Activated naive CD8-positive, alpha-beta T cell treated with anti-CD3 and anti-CD28 coated beads, Interleukin-2, amount 50 U/mL, for 16 hours (primary cell): ENCODE results near the gene TNFRSF8.
"Not testable (repeated sequence)": the region's sequence is repeated elsewhere in the genome, so short reads cannot be mapped to it uniquely, and the experiment has no call there.

Experiments
- DNase-seq: peaks from one replicate; pipeline ENCODE4 v3.0.0-alpha.2; 2020; ENCODE audit warnings: low read depth, low spot score

Gene TNFRSF8

GRCh38 chr1:12083766-12084165, 20.7 kb downstream of the TNFRSF8 start:
- no peak for DNase-seq

GRCh38 chr1:12085643-12086260, 22.6 kb downstream of the TNFRSF8 start:
- DNase-seq, result no peak

- no peak for DNase-seq
These were observed 24.8 kb downstream of the TNFRSF8 start for GRCh38 chr1:12087797-12088314.

- DNase-seq, result no peak
These were observed 25.5 kb downstream of the TNFRSF8 start for GRCh38 chr1:12088607-12089006.

- DNase-seq, result no peak
These were observed 27.2 kb downstream of the TNFRSF8 start for GRCh38 chr1:12090326-12090725.

GRCh38 chr1:12091191-12091590, 28.1 kb downstream of the TNFRSF8 start:
- no peak for DNase-seq

GRCh38 chr1:12094180-12094579, 31.1 kb downstream of the TNFRSF8 start:
- DNase-seq, result no peak

GRCh38 chr1:12095452-12096263, 32.6 kb downstream of the TNFRSF8 start:
- no peak for DNase-seq

- DNase-seq, result no peak
These were observed 33.5 kb downstream of the TNFRSF8 start for GRCh38 chr1:12096615-12097014.

GRCh38 chr1:12097321-12097720, 34.2 kb downstream of the TNFRSF8 start:
- DNase-seq, result no peak

- DNase-seq, result no peak
These were observed 35.7 kb downstream of the TNFRSF8 start for GRCh38 chr1:12098786-12099185.

GRCh38 chr1:12099610-12100009, 36.5 kb downstream of the TNFRSF8 start:
- DNase-seq, result no peak

- DNase-seq, result no peak
These were observed 37.0 kb downstream of the TNFRSF8 start for GRCh38 chr1:12100071-12100470.

- not testable (repeated sequence) for DNase-seq
These were observed 38.0 kb downstream of the TNFRSF8 start for GRCh38 chr1:12101120-12101519.

- no peak for DNase-seq
These were observed 39.0 kb downstream of the TNFRSF8 start for GRCh38 chr1:12102066-12102465.

- no peak for DNase-seq
These were observed 41.3 kb downstream of the TNFRSF8 start for GRCh38 chr1:12104417-12104816.

- DNase-seq, result no peak
These were observed 43.0 kb downstream of the TNFRSF8 start for GRCh38 chr1:12106153-12106552.

GRCh38 chr1:12106861-12107260, 43.8 kb downstream of the TNFRSF8 start:
- DNase-seq, result not testable (repeated sequence)

GRCh38 chr1:12107718-12108117, 44.6 kb downstream of the TNFRSF8 start:
- no peak for DNase-seq

- no peak for DNase-seq
These were observed 46.8 kb downstream of the TNFRSF8 start for GRCh38 chr1:12109901-12110300.

- no peak for DNase-seq
These were observed 48.6 kb downstream of the TNFRSF8 start for GRCh38 chr1:12111741-12112140.

GRCh38 chr1:12112711-12113161, 49.6 kb downstream of the TNFRSF8 start:
- DNase-seq, result no peak
